K562 (cell line): ENCODE results near the gene EBI3. TPM values are rescaled to one million over a fixed set of nuclear protein-coding genes. Genes with fewer than 3 reads are reported as not detected.

Source experiments
- CC2D1A ChIP-seq: fragments of 450-650 bp; IDR thresholded peaks from 2 replicates; pipeline ENCODE4 v1.6.1; 2017; ENCODE audit warnings: mild to moderate bottlenecking
- FOXA3 ChIP-seq, 2 experiments: fragments of 450-650 bp in 1 of 2; sonication (generic) in 1 of 2; formaldehyde crosslinking; IDR thresholded peaks in 1 of 2; conservative IDR thresholded peaks in 1 of 2; 2 replicates each; pipeline versions ENCODE4 v1.4.0 to v1.8.0; 2020 to 2022; ENCODE audit warnings: mild to moderate bottlenecking in 2 of 2, missing genetic modification reagents in 1 of 2
- MED1 ChIP-seq: sonication (generic); formaldehyde crosslinking; IDR thresholded peaks from 2 replicates; pipeline ENCODE4 v1.8.1; 2023; ENCODE audit warnings: missing genetic modification reagents, borderline replicate concordance
- PCBP1 ChIP-seq: fragments of 200-400 bp; formaldehyde crosslinking; IDR thresholded peaks from 2 replicates; pipeline ENCODE4 v1.6.1; 2018; ENCODE audit warnings: mild to moderate bottlenecking, low read depth, low read length; ENCODE audit not compliant: poor library complexity, severe bottlenecking
- PHB ChIP-seq: fragments of 250-450 bp; sonication (Bioruptor Pico); IDR thresholded peaks from 2 replicates; pipeline ENCODE4 v1.5.0; 2021
- RBBP5 ChIP-seq: fragments of 200-600 bp; sonication (generic); IDR thresholded peaks from 2 replicates; pipeline ENCODE4 v1.6.1; 2012; ENCODE audit warnings: borderline replicate concordance, mild to moderate bottlenecking, low read length, control low read depth, inconsistent platforms; ENCODE audit not compliant: insufficient read depth, poor library complexity, severe bottlenecking
- RFX1 ChIP-seq: fragments of 450-650 bp; IDR thresholded peaks from 2 replicates; pipeline ENCODE4 v1.6.1; 2016; ENCODE audit warnings: mild to moderate bottlenecking, moderate library complexity
- RNF2 ChIP-seq: sonication (generic); IDR thresholded peaks from 2 replicates; pipeline ENCODE4 v1.6.1; 2016
- SAFB2 ChIP-seq: fragments of 200-400 bp; formaldehyde crosslinking; IDR thresholded peaks from 2 replicates; pipeline ENCODE4 v1.6.1; 2018; ENCODE audit warnings: borderline replicate concordance, low read length, low read depth, moderate library complexity; ENCODE audit not compliant: severe bottlenecking
- SMAD3 ChIP-seq: fragments of 450-650 bp; formaldehyde crosslinking; conservative IDR thresholded peaks from 2 replicates; pipeline ENCODE4 v1.4.0; 2020; ENCODE audit warnings: mild to moderate bottlenecking
- TCF7L2 ChIP-seq: fragments of 150-350 bp; IDR thresholded peaks from 2 replicates; pipeline ENCODE4 v1.6.1; 2016; ENCODE audit warnings: low read depth, mild to moderate bottlenecking, low read length, moderate library complexity
- TCFL5 ChIP-seq: fragments of 250-450 bp; sonication (Bioruptor Pico); conservative IDR thresholded peaks from 2 replicates; pipeline ENCODE4 v1.6.1; 2021; ENCODE audit warnings: mild to moderate bottlenecking, moderate library complexity, matching md5 sums
- XRCC5 ChIP-seq: fragments of 200-400 bp; formaldehyde crosslinking; IDR thresholded peaks from 2 replicates; pipeline ENCODE4 v1.6.1; 2017; ENCODE audit warnings: low read depth, mild to moderate bottlenecking, low read length
- ZBTB8A ChIP-seq: fragments of 450-650 bp; IDR thresholded peaks from 2 replicates; pipeline ENCODE4 v1.6.1; 2018; ENCODE audit warnings: mild to moderate bottlenecking, moderate library complexity; ENCODE audit not compliant: partially characterized antibody
- polyA plus RNA-seq, 8 experiments: library from polyadenylated mRNA; depleted of rRNA in 4 of 8; stranded (reverse) in 5 of 8; unstranded in 3 of 8; fragments of >200 nt; fragmentation: Nextera tagmentation in 2 of 8; fragmentation: Illumina TruSeq in 1 of 8; extraction: Ambion mirVana in 2 of 8; extraction: Trizol in 1 of 8; gene quantifications; 2 replicates each; pipeline versions ENCODE4 v1.2.1 to v1.2.3, GENCODE V29; 2011 to 2014; ENCODE audit warnings: inconsistent platforms in 1 of 8, missing spikeins in 1 of 8
- total RNA-seq, 7 experiments: library from RNA; depleted of rRNA in 6 of 7; stranded (reverse); fragments of >200 nt in 6 of 7; fragmentation: Illumina TruSeq in 2 of 7; extraction: Trizol in 2 of 7; gene quantifications; 2 replicates each; pipeline versions ENCODE4 v1.2.1 to v1.2.3, GENCODE V29; 2011 to 2021; ENCODE audit warnings: low replicate concordance in 1 of 7
- TF ChIP-seq, protein P1 (sequence below): fragments of 200-800 bp; sonication (Bioruptor generic); IDR thresholded peaks from 2 replicates; pipeline ENCODE4 v1.6.1; 2017; ENCODE audit warnings: missing genetic modification characterization, missing compliant biosample characterization
- TF ChIP-seq, protein P2 (sequence below): sonication (generic); formaldehyde crosslinking; IDR thresholded peaks from 2 replicates; pipeline ENCODE4 v1.8.0; 2022; ENCODE audit warnings: mild to moderate bottlenecking, low read depth, missing genetic modification reagents
- TF ChIP-seq, protein P3 (sequence below): fragments of 150-350 bp; conservative IDR thresholded peaks from 2 replicates; pipeline ENCODE4 v1.6.1; 2014; ENCODE audit warnings: low read length
- TF ChIP-seq, protein P4 (sequence below): fragments of 250-450 bp; sonication (Bioruptor Pico); IDR thresholded peaks from 2 replicates; pipeline ENCODE4 v1.8.0; 2022; ENCODE audit warnings: moderate library complexity, mild to moderate bottlenecking, inconsistent platforms

The EBI3 gene
- total and polyA plus RNA-seq, 9 of the 15 experiments (the other 6 are each of a cell fraction or from before 2014, with no cell fraction given), result 0.08 to 0.35 (median 0.22) TPM; not detected in 6

DNA sequence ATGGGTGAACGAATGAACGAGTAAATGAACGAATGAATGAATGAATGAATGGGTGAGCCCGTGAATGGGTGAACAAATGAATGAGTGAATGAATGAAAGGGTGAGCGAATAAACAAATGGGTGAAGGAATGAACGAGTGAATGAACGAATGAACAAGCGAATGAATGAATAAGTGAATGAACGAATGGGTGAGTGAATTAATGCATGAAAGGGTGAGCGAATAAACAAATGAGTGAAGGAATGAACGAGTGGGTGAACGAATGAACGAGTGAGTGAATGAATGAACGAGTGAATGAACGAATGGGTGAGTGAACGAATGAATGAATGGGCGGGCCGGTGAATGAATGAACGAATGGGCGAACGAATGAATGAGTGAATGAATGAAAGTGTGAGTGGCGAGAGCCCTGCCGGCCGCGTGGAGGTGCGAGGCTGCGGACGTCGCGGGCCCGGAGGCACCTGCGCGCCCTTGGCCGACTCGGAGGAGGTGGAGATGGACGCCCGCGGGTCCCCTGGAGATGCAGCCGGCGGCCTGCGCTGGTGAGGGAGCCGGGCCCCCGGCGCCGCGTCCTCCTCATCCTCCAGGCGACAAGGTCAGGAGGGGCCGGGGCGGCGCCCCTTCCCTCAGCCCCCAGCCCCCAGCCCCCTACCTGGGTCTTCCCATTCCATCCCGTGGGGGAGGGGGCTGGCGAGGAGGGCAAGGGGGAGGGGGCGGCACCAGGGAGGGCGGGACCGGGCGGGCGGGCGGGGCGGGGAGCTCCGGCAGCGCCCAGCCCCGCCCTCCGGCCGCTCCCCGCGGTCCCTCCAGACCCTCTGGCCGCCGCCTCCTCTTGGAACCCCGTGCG, 31.5 kb upstream of the EBI3 start (continued):
- TF ChIP-seq RBBP5 (no peak), PHB (CRISPR knock-in tag) (no peak), TCFL5 (no peak), ZBTB8A (no peak), XRCC5 (no peak), RNF2 (no peak), FOXA3 (CRISPR knock-in tag; conservative IDR thresholded peaks at IDR 0.05 in 1 of 2, IDR thresholded peaks at IDR 0.05 in 1 of 2) (peak in 1 of 2 experiments; percentile 66; a peak in 1 of 4 replicates), TCF7L2 (no peak), SMAD3 (CRISPR knock-in tag) (no peak), PCBP1 (no peak), CC2D1A (0 out of 2 replicates have a peak, but pooled peaks have one; percentile 37), SAFB2 (no peak), MED1 (CRISPR knock-in tag) (no peak), RFX1 (no peak)
- TF ChIP-seq, protein P1, sequence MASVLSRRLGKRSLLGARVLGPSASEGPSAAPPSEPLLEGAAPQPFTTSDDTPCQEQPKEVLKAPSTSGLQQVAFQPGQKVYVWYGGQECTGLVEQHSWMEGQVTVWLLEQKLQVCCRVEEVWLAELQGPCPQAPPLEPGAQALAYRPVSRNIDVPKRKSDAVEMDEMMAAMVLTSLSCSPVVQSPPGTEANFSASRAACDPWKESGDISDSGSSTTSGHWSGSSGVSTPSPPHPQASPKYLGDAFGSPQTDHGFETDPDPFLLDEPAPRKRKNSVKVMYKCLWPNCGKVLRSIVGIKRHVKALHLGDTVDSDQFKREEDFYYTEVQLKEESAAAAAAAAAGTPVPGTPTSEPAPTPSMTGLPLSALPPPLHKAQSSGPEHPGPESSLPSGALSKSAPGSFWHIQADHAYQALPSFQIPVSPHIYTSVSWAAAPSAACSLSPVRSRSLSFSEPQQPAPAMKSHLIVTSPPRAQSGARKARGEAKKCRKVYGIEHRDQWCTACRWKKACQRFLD (CRISPR knock-in tag), result no peak
- TF ChIP-seq, protein P2, sequence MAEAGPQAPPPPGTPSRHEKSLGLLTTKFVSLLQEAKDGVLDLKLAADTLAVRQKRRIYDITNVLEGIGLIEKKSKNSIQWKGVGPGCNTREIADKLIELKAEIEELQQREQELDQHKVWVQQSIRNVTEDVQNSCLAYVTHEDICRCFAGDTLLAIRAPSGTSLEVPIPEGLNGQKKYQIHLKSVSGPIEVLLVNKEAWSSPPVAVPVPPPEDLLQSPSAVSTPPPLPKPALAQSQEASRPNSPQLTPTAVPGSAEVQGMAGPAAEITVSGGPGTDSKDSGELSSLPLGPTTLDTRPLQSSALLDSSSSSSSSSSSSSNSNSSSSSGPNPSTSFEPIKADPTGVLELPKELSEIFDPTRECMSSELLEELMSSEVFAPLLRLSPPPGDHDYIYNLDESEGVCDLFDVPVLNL (CRISPR knock-in tag), result 0 out of 2 replicates have a peak, but pooled peaks have one; percentile 56
- TF ChIP-seq, protein P3, sequence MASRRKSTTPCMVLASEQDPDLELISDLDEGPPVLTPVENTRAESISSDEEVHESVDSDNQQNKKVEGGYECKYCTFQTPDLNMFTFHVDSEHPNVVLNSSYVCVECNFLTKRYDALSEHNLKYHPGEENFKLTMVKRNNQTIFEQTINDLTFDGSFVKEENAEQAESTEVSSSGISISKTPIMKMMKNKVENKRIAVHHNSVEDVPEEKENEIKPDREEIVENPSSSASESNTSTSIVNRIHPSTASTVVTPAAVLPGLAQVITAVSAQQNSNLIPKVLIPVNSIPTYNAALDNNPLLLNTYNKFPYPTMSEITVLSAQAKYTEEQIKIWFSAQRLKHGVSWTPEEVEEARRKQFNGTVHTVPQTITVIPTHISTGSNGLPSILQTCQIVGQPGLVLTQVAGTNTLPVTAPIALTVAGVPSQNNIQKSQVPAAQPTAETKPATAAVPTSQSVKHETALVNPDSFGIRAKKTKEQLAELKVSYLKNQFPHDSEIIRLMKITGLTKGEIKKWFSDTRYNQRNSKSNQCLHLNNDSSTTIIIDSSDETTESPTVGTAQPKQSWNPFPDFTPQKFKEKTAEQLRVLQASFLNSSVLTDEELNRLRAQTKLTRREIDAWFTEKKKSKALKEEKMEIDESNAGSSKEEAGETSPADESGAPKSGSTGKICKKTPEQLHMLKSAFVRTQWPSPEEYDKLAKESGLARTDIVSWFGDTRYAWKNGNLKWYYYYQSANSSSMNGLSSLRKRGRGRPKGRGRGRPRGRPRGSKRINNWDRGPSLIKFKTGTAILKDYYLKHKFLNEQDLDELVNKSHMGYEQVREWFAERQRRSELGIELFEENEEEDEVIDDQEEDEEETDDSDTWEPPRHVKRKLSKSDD, result no peak
- TF ChIP-seq, protein P4, sequence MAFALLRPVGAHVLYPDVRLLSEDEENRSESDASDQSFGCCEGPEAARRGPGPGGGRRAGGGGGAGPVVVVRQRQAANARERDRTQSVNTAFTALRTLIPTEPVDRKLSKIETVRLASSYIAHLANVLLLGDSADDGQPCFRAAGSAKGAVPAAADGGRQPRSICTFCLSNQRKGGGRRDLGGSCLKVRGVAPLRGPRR (CRISPR knock-in tag), result no peak
